PFSK-1 (cell line): ENCODE measurements around the gene CSE1L.

ENCODE experiments used
- FOXP2 ChIP-seq: optimal IDR thresholded peaks from 2 replicates; pipeline ENCODE3; 2011; ENCODE audit warnings: borderline replicate concordance, control low read depth, inconsistent platforms; ENCODE audit not compliant: insufficient read depth; ENCODE audit errors: extremely low read length, extremely low read depth
- POLR2AphosphoS5 ChIP-seq: IDR thresholded peaks from 2 replicates; pipeline ENCODE4 v1.6.1; 2012; ENCODE audit warnings: low read depth, mild to moderate bottlenecking, control low read depth, low read length, moderate library complexity
- REST ChIP-seq, 2 experiments: IDR thresholded peaks; 2 replicates each; pipeline versions ENCODE4 v1.6.1 to v1.8.0; 2011 to 2012; ENCODE audit warnings: low read depth in 2 of 2, low read length in 2 of 2, control low read depth in 1 of 2, inconsistent platforms in 1 of 2, mild to moderate bottlenecking in 1 of 2, moderate library complexity in 1 of 2; ENCODE audit not compliant: insufficient read depth in 1 of 2
- SIN3A ChIP-seq: IDR thresholded peaks from 2 replicates; pipeline ENCODE4 v1.6.1; 2012; ENCODE audit warnings: mild to moderate bottlenecking, low read length, moderate library complexity, borderline replicate concordance; ENCODE audit not compliant: insufficient read depth
- TAF1 ChIP-seq: IDR thresholded peaks from 2 replicates; pipeline ENCODE4 v1.6.1; 2012; ENCODE audit warnings: low read length, control low read depth, borderline replicate concordance; ENCODE audit not compliant: insufficient read depth

GRCh38 chr20:49099011-49099410, 52.9 kb downstream of the CSE1L start:
- TF ChIP-seq TAF1 (no peak), SIN3A (no peak), POLR2AphosphoS5 (no peak), REST (IDR thresholded peaks at IDR 0.05; ENCODE audit: insufficient read depth in 1 of 2, low read depth in 2 of 2, low read length in 2 of 2) (no peak), FOXP2 (no peak)
